H1 (cell line): ENCODE data around the gene RB1. TPM values are rescaled to one million over a fixed set of nuclear protein-coding genes. Genes with fewer than 3 reads are reported as not detected.

Source experiments
- BRCA1 ChIP-seq: IDR thresholded peaks from 2 replicates; pipeline ENCODE4 v1.6.1; 2012; ENCODE audit warnings: low read depth, low read length, improper control_type of control experiment
- CBX8 ChIP-seq: fragments of 300-800, 300-1000 bp; sonication (generic); IDR thresholded peaks from 2 replicates; pipeline ENCODE4 v1.7.1; 2016; ENCODE audit warnings: low read depth, low read length, borderline replicate concordance
- TAF1 ChIP-seq: IDR thresholded peaks from 2 replicates; pipeline ENCODE4 v1.6.1; 2011; ENCODE audit warnings: mild to moderate bottlenecking, low read depth, low read length
- polyA plus RNA-seq, 7 experiments: library from polyadenylated mRNA; depleted of rRNA in 3 of 7; stranded (reverse) in 5 of 7; unstranded in 2 of 7; fragments of >200 nt in 5 of 7; fragments of 200-250 nt in 2 of 7; gene quantifications; 1 replicate in 5 of 7; 2 replicates in 1 of 7; 4 replicates in 1 of 7; pipeline versions ENCODE4 v1.2.1 to v1.2.3, GENCODE V29; 2011 to 2013; ENCODE audit warnings: missing spikeins in 2 of 7, mixed read lengths in 2 of 7
- total RNA-seq: library from RNA; stranded (reverse); fragmentation: NEBNext Ultra II Directional; extraction: Animal tissue kit (Norgen Biotek cat#: 25700); gene quantifications from 2 replicates; pipeline ENCODE4 v1.2.1, GENCODE V29; 2021

The RB1 gene
- total and polyA plus RNA-seq, 2 of the 8 experiments (the other 6 are each of a cell fraction or from before 2014, with no cell fraction given), result 4.1 to 17.5 TPM

GRCh38 chr13:48496271-48497161 lies 193.0 kb downstream of the RB1 start (continued):
- no peak for TF ChIP-seq TAF1
- no peak for TF ChIP-seq BRCA1
- no peak for TF ChIP-seq CBX8
